ENCODE measurements around the gene TYRP1.

The TYRP1 gene

GRCh38 chr9:12697719-12698118, 4.5 kb downstream of the TYRP1 start:
- no peak for FAIRE-seq

GRCh38 chr9:12698266-12698665, 5.1 kb downstream of the TYRP1 start:
- no peak for FAIRE-seq

DNA sequence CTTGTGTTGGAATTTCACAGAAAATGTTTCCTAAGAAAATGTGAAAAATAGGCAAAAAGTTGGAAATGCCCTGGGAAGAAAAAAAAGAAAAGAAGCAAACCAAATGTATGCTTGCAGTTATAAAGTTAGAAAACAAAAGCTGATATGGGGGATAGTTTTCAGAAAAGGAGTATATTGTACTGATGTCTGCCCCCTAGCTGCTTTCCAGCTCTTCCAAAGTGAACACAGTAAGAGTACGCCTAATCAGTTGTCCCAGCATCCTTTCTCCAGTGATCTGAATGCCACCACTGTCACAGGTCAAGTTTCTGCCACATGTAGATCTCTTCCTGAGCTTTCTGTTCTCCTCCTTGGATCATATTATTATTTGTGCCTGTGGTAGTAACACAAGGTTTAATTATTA, 5.8 kb downstream of the TYRP1 start:
- no peak for FAIRE-seq

GRCh38 chr9:12699529-12699928, 6.3 kb downstream of the TYRP1 start:
- FAIRE-seq: no peak

DNA sequence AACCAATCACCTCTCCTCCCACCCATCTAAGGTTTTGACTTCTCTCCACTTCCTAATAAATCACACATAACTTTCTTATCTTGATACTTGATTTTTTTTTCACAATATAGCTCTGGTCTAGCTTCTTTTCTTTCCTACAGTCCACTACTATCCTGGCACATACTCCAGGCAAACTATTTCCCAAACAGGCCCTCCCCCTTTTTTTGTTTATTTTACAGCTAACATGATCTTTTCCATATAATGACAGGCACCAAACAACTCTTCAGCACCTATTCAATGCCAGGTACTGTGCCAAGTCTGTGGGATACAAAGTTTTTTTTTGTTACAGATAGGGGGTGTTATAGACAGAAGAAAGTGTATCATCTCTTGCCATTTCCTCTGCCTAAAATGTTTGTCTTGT, 7.9 kb downstream of the TYRP1 start:
- FAIRE-seq: no peak

DNA sequence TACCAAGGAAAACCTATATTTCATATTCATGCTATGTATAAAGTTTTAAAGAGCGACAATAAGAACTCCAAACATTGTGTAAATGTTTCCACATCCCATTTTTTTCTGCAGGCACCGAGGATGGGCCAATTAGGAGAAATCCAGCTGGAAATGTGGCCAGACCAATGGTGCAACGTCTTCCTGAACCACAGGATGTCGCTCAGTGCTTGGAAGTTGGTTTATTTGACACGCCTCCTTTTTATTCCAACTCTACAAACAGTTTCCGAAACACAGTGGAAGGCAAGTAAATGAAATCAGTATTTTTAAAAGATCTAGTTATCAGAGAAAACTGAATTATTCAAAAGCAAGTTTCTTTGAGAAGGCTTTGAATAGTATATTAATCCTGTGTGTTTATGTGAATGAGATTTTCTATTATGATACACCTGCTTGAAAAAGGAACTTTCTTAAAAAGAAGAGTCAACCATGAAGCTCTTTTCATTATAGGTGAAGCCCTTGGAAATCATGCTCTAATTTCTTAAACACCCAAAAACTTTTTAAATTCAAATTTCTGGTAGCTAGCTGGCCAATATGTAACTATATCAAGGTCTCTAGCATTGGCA, 9.1 kb downstream of the TYRP1 start:
- no peak for FAIRE-seq

DNA sequence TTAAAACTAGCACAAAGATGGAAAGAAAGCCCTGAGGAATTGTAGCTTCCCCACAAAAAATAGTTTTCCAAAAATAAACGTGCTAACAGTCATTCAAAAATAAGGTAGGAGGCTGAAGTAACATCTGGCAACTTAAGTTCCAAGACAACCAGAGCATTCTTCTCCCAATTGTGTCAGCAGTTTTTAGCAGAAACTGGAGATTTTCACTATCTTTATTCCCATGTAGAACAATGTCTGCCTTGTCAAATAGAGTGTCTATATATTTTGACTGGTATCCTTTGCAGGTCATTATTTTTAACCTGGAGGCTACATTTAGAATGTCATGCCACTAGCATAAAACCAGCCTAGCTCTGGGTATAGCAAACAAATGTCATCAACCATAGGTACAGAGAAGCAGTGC, 10.8 kb downstream of the TYRP1 start:
- no peak for FAIRE-seq

GRCh38 chr9:12705738-12706391, 12.7 kb downstream of the TYRP1 start:
- no peak for FAIRE-seq

GRCh38 chr9:12708562-12709298, 15.5 kb downstream of the TYRP1 start:
- no peak for FAIRE-seq

GRCh38 chr9:12712532-12712931, 19.3 kb downstream of the TYRP1 start:
- no peak for FAIRE-seq

GRCh38 chr9:12715268-12715667, 22.1 kb downstream of the TYRP1 start:
- no peak for FAIRE-seq

DNA sequence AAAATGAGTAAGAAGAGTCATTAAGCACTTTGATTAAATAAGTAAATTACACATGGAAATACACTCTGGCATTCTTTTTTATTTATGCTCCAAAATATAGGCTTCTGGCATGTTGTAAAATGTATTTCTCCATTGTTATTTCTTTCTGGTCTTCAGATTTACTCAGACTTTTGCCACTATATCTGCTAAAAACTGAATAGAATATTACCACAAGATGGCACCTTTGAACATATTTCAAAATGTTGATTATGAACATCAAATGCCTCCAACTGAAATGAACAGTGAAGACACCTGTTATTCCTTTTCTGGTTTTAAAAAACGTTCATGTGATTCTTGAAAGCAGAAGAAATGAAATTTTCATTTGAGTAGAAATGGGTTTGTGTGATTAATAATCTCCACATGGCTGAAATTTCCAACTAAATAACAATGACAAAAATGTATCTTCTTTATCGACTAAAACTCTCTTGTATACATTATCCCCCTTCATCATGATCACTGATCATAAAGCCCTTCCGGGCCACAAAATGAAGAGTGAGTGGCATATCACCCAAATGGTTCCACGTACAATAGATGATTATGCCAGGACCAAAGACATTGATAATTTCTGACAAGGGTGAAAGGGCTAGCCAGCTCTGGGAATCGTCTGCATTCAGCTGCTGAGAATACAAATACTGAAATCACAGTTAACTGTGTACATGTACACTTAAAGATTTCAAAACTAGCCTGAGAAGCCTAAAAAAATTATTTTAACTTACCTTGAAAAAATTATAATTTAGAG, 23.8 kb downstream of the TYRP1 start:
- no peak for FAIRE-seq

GRCh38 chr9:12717907-12718306, 24.7 kb downstream of the TYRP1 start:
- no peak for FAIRE-seq

DNA sequence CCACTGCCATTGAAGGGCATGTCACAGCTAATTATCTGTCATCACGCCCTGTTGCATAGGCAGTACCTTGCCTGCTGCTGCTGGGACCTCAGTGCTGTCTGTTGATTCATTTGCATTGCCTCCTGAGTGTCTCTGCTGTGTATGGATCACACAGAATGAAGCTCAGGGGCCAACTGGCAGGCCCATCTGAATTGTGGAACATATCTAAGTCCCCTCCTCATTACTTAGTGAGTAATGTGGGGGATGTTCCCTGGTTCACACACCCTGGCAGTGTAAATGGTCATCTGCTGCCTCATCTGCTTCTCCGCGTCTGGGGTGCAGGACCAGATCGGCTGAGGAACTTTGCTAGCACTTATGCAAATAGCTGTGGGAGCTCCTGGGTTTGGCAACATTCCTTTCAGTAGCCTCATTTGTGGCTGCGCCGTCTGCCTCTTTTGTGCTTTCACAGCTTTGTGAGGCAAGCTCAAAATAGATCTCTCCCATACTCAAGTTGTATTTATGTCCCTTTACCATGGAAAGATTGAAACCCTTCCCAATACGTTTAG, 25.4 kb downstream of the TYRP1 start:
- FAIRE-seq: no peak

DNA sequence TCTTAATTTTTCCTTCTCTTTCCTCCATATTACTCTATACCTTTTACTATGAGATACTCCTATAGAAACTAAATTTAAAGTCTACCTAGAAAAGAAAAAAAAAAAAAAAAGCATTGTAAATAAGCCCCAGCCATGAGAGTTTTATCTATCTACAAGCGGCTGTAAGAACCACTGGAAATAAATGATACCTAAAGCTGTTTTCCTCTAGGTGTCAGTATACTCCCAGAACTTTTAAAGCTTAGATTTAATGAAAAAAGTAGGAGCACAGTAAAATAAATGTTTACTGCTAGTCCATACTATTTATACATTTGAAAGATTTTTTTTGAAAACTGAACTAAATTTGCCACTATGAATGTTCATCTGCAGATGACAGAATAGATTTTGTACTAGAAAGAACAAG, 26.2 kb downstream of the TYRP1 start:
- peak; percentile 82 for FAIRE-seq

DNA sequence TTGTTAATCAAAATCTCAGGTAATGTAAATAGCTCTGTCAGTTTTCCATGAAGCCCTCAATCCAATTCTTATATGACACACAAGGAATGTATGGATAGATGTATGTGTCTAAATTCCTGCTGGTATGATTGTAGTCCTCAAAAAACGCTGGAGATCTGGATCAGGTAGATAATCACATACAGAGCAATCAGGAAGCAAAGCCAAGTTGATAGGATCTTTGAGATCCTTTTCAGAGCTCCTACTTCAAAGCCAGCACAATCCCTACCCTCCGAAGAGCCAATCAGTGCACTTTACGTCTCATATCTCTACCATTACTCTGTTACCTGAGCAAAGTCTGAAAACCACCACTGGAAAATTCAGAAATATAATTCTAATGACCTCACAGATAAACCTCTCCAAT, 27.4 kb downstream of the TYRP1 start:
- no peak for FAIRE-seq

DNA sequence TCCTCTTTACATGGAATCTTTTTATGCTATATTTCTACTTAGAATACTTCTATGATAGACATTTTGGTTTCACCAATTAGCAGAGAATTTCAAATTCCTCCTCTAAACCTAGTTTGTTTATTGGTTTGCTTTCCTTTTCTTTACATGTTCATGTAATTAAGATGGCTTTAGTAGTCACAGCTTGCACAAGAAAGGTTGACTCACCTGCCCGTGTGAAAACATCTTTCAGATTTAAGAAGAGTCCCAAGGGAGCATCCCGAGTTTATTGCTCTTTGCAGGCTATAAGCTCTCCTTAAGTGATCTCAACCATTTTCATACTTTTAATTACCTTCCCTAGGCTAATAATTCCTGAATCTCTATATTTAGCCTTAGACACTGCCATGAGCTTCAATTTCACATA, 28.9 kb downstream of the TYRP1 start:
- no peak for FAIRE-seq

DNA sequence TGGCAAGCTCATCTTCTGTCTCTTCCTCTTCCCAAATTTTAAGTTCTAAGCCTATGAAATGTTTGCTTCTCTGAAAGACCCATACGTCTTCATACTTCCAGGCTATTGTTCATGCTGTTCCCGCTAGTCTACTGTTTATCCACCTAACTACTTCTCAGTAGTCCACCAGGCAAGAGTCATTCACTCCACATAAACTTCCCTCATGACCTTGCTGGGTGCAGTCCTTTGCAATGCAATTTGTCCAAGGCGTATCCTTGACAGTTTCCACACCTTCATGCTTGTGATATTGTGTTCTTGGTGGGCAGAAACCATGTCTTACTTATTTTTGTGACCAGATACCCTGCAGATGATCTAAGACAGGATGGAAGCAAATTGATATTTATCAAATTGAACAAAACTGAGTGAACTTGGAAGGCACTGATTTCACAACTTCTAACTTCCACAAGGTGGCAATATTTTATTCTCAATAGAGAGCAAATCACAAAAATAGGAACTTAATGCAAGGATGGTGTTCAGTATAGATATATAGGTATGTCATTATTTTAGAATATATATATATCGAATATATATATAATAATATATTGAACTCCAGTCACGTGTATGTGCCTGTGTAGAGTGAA, 30.3 kb downstream of the TYRP1 start:
- FAIRE-seq: no peak

DNA sequence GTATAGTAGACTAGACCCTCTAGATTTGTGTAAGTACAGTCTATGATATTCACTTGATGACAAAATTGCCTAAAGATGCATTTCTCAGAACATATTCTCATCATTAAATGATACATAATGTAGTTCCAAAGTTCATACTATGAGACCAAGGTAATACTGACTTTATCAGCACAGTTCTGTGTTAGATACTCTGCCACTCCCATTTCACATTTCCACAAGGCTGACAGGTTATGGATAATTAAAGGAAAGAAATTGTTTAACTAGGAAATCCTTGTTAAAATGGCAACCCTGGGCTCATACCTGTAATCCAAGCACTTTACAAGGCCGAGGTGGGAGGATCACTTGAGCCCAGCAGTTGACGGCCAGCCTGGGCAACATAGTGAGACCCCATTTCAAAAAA, 33.6 kb downstream of the TYRP1 start:
- no peak for FAIRE-seq

DNA sequence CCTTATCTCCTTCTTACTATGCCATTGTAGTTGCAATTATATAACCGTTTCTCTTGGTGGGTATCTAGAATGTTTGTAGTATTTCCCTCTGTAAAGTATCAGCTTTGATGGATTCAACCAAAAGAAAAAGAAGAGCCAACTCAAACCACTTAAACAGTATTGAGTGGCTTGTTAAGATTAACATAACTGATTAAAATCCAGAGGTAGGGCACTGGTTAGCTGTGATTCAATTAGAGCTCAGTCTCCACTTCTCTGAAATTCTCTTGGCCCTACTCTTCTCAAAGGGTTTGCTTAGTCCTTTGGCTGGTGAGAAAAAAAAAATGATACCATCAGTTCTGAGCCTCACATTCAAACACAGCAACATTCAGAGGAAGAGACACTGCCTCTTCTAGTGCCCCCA, 37.0 kb downstream of the TYRP1 start:
- no peak for FAIRE-seq

- no peak for FAIRE-seq
Measured at GRCh38 chr9:12730927-12731326, 37.7 kb downstream of the TYRP1 start.

- FAIRE-seq: no peak
Measured at GRCh38 chr9:12732971-12733370, 39.8 kb downstream of the TYRP1 start.

- FAIRE-seq: no peak
Measured at GRCh38 chr9:12735665-12736064, 42.5 kb downstream of the TYRP1 start.
